Type B pancreatic cell (in vitro differentiated cells): Measurements from ENCODE around the gene SRPK2. TPM values are rescaled to one million over a fixed set of nuclear protein-coding genes. Genes with fewer than 3 reads are reported as not detected.

Experiments used
- DNase-seq: peaks from one replicate; pipeline ENCODE4 v3.0.0; 2021; ENCODE audit warnings: mixed read lengths; ENCODE audit not compliant: unreplicated experiment; ENCODE audit errors: extremely low spot score
- H3K27ac Mint-ChIP-seq: 2 replicates; pipeline ENCODE4 v1.8.0; 2021; ENCODE audit warnings: mild to moderate bottlenecking, mixed read lengths
- H3K27me3 Mint-ChIP-seq: 2 replicates; pipeline ENCODE4 v1.8.0; 2021; ENCODE audit warnings: mixed read lengths
- H3K36me3 Mint-ChIP-seq: 2 replicates; pipeline ENCODE4 v1.8.0; 2021; ENCODE audit warnings: mixed read lengths
- H3K4me1 Mint-ChIP-seq: one replicate; pipeline ENCODE4 v1.8.0; 2021; ENCODE audit warnings: mixed read lengths; ENCODE audit not compliant: unreplicated experiment
- H3K4me3 Mint-ChIP-seq: 2 replicates; pipeline ENCODE4 v1.8.0; 2021; ENCODE audit warnings: mild to moderate bottlenecking, mixed read lengths
- H3K9me3 Mint-ChIP-seq: 2 replicates; pipeline ENCODE4 v1.8.0; 2021; ENCODE audit warnings: mixed read lengths
- total RNA-seq: library from RNA; stranded (reverse); gene quantifications from 2 replicates; pipeline ENCODE4 v1.2.1, GENCODE V29; 2021; ENCODE audit warnings: low replicate concordance
- TF ChIP-seq, protein P1 (sequence below): fragments of 200-600 bp; sonication (generic); conservative IDR thresholded peaks from 2 replicates; pipeline ENCODE4 v1.5.0; 2021; ENCODE audit warnings: antibody characterized with exemption, mild to moderate bottlenecking

SRPK2 gene
- total RNA-seq, 1 donor from 2014 or later, result 36.0 TPM

DNA sequence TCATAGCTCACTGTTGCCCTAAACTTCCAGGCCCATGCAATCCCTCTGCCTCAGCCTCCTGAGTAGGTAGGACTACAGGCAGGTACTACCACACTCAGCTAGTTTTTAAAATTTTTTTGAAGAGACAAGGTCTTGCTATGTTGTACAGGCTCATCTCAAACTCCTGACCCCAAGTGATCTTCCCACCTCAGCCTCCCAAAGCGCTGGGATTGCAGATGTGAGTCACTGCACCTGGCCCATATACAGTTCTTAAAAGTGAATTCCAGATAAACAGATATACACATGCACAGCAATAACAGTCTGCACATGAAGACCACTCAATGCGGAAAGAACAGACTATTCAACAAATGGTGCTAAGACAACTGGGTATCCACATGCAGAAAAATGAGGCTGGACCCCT is 67.8 kb downstream of the SRPK2 start:
- H3K36me3 Mint-ChIP-seq, result no peaks in the 10 kb centered on the region
- no peak overlapping the region for H3K27ac Mint-ChIP-seq
- no peak for DNase-seq
- TF ChIP-seq, protein P1, sequence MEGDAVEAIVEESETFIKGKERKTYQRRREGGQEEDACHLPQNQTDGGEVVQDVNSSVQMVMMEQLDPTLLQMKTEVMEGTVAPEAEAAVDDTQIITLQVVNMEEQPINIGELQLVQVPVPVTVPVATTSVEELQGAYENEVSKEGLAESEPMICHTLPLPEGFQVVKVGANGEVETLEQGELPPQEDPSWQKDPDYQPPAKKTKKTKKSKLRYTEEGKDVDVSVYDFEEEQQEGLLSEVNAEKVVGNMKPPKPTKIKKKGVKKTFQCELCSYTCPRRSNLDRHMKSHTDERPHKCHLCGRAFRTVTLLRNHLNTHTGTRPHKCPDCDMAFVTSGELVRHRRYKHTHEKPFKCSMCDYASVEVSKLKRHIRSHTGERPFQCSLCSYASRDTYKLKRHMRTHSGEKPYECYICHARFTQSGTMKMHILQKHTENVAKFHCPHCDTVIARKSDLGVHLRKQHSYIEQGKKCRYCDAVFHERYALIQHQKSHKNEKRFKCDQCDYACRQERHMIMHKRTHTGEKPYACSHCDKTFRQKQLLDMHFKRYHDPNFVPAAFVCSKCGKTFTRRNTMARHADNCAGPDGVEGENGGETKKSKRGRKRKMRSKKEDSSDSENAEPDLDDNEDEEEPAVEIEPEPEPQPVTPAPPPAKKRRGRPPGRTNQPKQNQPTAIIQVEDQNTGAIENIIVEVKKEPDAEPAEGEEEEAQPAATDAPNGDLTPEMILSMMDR, result no peak
- no peak overlapping the region for H3K4me3 Mint-ChIP-seq
- H3K9me3 Mint-ChIP-seq, result peaks cover 4% of the 10 kb centered on the region
- no peaks in the 10 kb centered on the region for H3K27me3 Mint-ChIP-seq
- H3K4me1 Mint-ChIP-seq, result peaks cover 18% of the 10 kb centered on the region

DNA sequence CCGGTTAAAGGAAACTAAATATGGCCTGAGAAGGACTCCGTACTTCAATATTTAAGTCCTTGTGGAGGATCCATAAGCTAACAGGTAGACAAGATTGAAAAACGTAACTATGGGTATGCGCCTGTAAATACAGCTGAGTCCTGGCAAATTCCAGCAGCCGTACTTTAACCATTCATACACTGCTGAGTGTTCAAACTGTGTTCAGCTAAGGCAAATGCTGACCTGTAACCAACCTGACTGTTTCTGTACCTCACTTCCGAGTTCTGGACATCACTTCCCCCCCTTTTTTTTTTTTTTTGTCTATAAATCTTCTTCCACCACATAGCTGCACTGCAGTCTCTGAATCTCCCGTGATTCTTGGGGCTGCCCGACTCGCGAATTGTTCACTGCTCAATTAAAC is 69.1 kb downstream of the SRPK2 start:
- Mint-ChIP-seq H3K4me1 (peaks cover 21% of the 10 kb centered on the region), H3K36me3 (no peaks in the 10 kb centered on the region), H3K27ac (no peak overlapping the region), H3K27me3 (no peaks in the 10 kb centered on the region), H3K9me3 (peaks cover 4% of the 10 kb centered on the region), H3K4me3 (no peak overlapping the region)
- no peak for DNase-seq
- TF ChIP-seq, protein P1, result no peak

DNA sequence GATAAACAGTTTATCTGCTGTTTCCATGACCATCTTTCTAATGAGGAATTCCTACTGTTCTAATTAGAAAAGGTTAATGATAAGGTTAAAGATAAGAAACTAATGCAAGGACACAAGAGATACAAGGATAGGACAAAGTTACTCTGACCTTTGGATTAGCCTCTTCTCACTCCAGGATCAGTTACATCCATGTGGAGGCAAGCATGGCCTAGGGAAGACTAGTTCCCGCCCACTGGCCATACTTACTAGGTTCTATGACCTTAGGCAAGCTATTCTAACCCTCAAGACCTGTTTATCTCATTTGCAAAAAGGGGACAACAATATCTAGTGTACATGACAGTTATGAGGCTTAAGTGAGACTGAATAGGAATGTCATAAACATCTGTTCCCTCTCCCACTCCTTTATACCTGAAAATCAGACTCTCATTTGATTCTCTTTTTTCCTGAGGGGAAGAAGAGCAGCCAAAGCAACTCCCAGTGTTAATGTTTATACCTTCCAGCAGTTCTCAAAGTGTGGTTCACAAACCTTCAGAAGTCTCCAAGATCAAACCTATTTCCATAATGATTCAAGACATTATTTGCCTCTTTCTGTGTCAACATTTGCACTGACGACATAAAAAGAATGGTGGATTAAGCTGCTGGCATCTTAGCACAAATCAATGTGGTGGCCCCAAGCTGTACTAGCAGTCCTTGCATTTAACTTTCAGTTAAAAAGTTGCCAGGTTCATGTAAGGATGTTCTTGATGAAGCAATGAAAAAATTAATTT is 72.0 kb downstream of the SRPK2 start:
- Mint-ChIP-seq H3K27ac (no peak overlapping the region), H3K4me3 (no peak overlapping the region), H3K9me3 (no peaks in the 10 kb centered on the region), H3K36me3 (no peaks in the 10 kb centered on the region), H3K27me3 (no peaks in the 10 kb centered on the region), H3K4me1 (peaks cover 26% of the 10 kb centered on the region)
- DNase-seq, result no peak
- TF ChIP-seq, protein P1, result no peak

DNA sequence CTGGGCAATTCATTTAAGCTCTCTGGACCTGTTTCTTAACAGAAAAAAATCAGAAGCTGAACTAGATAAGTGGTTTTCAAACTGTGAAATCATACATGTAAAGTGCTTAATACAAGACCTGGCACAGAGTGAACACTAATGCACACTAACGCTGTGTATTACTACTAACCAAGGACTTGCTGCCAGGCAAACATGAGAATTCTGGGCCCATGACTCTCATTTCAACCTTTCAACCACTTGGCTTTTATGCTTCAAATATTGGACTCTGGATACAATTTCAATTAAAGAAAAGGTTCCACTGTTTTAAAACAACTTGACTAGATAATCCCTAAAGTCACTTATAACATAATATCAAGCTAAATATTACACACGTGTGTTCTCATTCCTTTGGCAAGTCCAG is 73.4 kb downstream of the SRPK2 start:
- Mint-ChIP-seq H3K36me3 (no peaks in the 10 kb centered on the region), H3K9me3 (no peaks in the 10 kb centered on the region), H3K4me1 (peaks cover 26% of the 10 kb centered on the region), H3K27ac (no peak overlapping the region), H3K27me3 (no peaks in the 10 kb centered on the region), H3K4me3 (no peak overlapping the region)
- DNase-seq, result no peak
- TF ChIP-seq, protein P1, result no peak

DNA sequence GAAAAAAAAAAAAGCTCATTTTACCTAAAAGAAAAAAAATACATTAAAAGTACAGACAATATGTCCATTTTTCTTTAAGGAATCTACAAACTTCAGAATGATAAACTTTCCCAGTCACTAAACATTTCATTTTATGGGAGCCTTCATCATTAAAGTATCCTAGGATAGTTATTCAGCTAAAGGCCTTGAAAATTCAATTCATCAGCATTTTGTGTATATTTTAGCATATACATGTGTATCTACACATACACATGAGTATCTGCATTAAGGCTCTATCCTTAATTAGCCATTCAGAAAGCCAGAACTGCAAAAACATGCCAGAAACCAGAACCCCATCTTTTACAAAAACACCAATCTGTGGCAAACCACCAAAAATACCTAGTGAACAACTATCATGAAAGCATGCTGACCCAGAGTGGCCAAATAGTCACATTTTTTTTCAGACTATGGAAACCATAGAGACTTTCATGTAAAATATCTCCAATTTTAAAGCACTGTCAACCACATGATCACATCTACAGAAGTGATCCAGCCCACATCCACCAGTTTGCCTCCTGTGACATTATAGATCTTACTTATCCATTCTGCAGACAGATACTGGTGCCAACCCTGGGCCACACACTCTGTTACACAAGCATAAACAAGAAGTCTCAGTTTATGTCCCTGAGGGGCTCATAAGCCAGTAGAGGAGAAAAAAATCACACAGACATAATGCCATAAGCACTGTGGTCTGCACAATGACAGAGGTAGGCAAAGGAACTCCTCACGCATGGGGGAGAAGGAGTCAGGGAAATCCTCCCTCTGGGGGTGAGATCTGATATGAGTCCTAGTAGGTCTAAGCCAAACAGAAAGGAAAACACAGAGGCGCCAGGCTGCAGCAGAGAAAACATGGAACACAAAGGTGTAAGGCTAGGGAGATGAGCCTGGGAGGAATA is 79.2 kb downstream of the SRPK2 start:
- Mint-ChIP-seq H3K4me3 (no peak overlapping the region), H3K27me3 (no peaks in the 10 kb centered on the region), H3K4me1 (peaks cover 26% of the 10 kb centered on the region), H3K9me3 (no peaks in the 10 kb centered on the region), H3K36me3 (no peaks in the 10 kb centered on the region), H3K27ac (no peak overlapping the region)
- DNase-seq, result no peak
- TF ChIP-seq, protein P1, result no peak
